Anterior cingulate cortex (tissue), 58 donors: Measurements from ENCODE around the gene GBP5.
"Not testable (repeated sequence)": the region's sequence is repeated elsewhere in the genome, so short reads cannot be mapped to it uniquely, and the experiment has no call there.

Experiments
- DNase-seq, 58 donors: peaks; one replicate each; lab custom pipeline; 2025; lab: John Stamatoyannopoulos, UW

Gene GBP5

GRCh38 chr1:89285745-89286380 lies 13.2 kb upstream of the GBP5 start:
- DNase-seq, result no peak

GRCh38 chr1:89284078-89284763 lies 11.6 kb upstream of the GBP5 start:
- not testable (repeated sequence) for DNase-seq

GRCh38 chr1:89280766-89281165 lies 8.1 kb upstream of the GBP5 start:
- DNase-seq, result no peak

GRCh38 chr1:89279011-89279466 lies 6.4 kb upstream of the GBP5 start:
- DNase-seq, result no peak

- DNase-seq, result no peak
Observed at GRCh38 chr1:89277725-89278124, 5.1 kb upstream of the GBP5 start.

GRCh38 chr1:89276690-89277089 lies 4.0 kb upstream of the GBP5 start:
- DNase-seq, result no peak

GRCh38 chr1:89274411-89274857 lies 1.8 kb upstream of the GBP5 start:
- DNase-seq, result no peak

GRCh38 chr1:89273324-89273778 lies 691 bp upstream of the GBP5 start:
- DNase-seq, result no peak

- DNase-seq, result no peak
Observed at GRCh38 chr1:89271341-89272015, 1.2 kb downstream of the GBP5 start.

GRCh38 chr1:89270423-89270822 lies 2.2 kb downstream of the GBP5 start:
- DNase-seq, result no peak

GRCh38 chr1:89269277-89269676 lies 3.4 kb downstream of the GBP5 start:
- DNase-seq, result no peak

GRCh38 chr1:89262643-89263042 lies 10.0 kb downstream of the GBP5 start:
- DNase-seq, result no peak

GRCh38 chr1:89261926-89262515 lies 10.6 kb downstream of the GBP5 start:
- peak in 5 of 58 donors; percentile 4 to 12 (median 6) for DNase-seq

GRCh38 chr1:89260566-89261255 lies 11.9 kb downstream of the GBP5 start:
- peak in 5 of 58 donors; percentile 2 to 41 (median 10) for DNase-seq

GRCh38 chr1:89260042-89260441 lies 12.6 kb downstream of the GBP5 start:
- DNase-seq, result no peak

GRCh38 chr1:89259283-89259971 lies 13.2 kb downstream of the GBP5 start:
- no peak for DNase-seq

GRCh38 chr1:89257041-89257440 lies 15.6 kb downstream of the GBP5 start:
- DNase-seq, result no peak

- DNase-seq, result not testable (repeated sequence)
Observed at GRCh38 chr1:89255581-89255980, 17.1 kb downstream of the GBP5 start.

- no peak for DNase-seq
Observed at GRCh38 chr1:89254658-89255287, 17.9 kb downstream of the GBP5 start.
